PC-9 (cell line): ENCODE results near the gene SLC16A2. TPM values are rescaled to one million over a fixed set of nuclear protein-coding genes. Genes with fewer than 3 reads are reported as not detected.

Experiments
- BruUV-seq: library from RNA; stranded (reverse); fragments of 400-500 nt; replicated peaks from 2 replicates; lab custom pipeline; 2021; lab: Mats Ljungman, UMichigan
- CTCF ChIA-PET: fragments of 300-600 bp; sonication (Branson Sonifier 250); formaldehyde crosslinking; loops from one replicate; lab custom pipeline; 2022; ENCODE audit warnings: antibody characterized with exemption; lab: Charles Lee
- POLR2A ChIA-PET: fragments of 300-600 bp; sonication (Branson Sonifier 250); formaldehyde crosslinking; loops from one replicate; lab custom pipeline; 2022; ENCODE audit warnings: antibody characterized with exemption; ENCODE audit not compliant: unreplicated experiment; lab: Charles Lee
- DNase-seq, 2 experiments: peaks; one replicate each; pipeline versions ENCODE4 v3.0.0 to v3.0.0-alpha.2; 2015 to 2022; ENCODE audit warnings: mixed read lengths in 1 of 2
- H2AFZ ChIP-seq: fragments of 200-600 bp; sonication (generic); 2 replicates; pipeline ENCODE4 v1.8.1; 2017; ENCODE audit warnings: antibody characterized with exemption
- H3F3A ChIP-seq: fragments of 200-600 bp; sonication (generic); 2 replicates; pipeline ENCODE4 v1.8.1; 2017; ENCODE audit warnings: antibody characterized with exemption, mild to moderate bottlenecking, low read depth; ENCODE audit not compliant: insufficient read depth
- H3K27ac ChIP-seq: fragments of 200-600 bp; sonication (generic); 2 replicates; pipeline ENCODE4 v1.6.1; 2016; ENCODE audit warnings: mixed run types
- H3K27me3 ChIP-seq: fragments of 200-600 bp; sonication (generic); 2 replicates; pipeline ENCODE4 v1.6.1; 2016; ENCODE audit warnings: low read depth, mixed run types; ENCODE audit not compliant: insufficient read depth
- H3K36me3 ChIP-seq: fragments of 200-600 bp; sonication (generic); 2 replicates; pipeline ENCODE4 v1.6.1; 2016; ENCODE audit warnings: low read depth, mixed run types
- H3K4me1 ChIP-seq: fragments of 200-600 bp; sonication (generic); replicated peaks from 2 replicates; pipeline ENCODE4 v1.6.1; 2016; ENCODE audit warnings: mixed run types; ENCODE audit not compliant: insufficient read depth
- H3K4me2 ChIP-seq: fragments of 200-600 bp; sonication (generic); 2 replicates; pipeline ENCODE4 v1.6.1; 2017; ENCODE audit warnings: mixed run types
- H3K4me3 ChIP-seq: fragments of 200-600 bp; sonication (generic); 2 replicates; pipeline ENCODE4 v1.6.1; 2016; ENCODE audit warnings: mixed run types
- H3K79me2 ChIP-seq: fragments of 200-600 bp; sonication (generic); 2 replicates; pipeline ENCODE4 v1.6.1; 2017; ENCODE audit warnings: low read depth, mixed run types
- H3K9me2 ChIP-seq: fragments of 200-600 bp; sonication (generic); 2 replicates; pipeline ENCODE4 v1.8.1; 2017; ENCODE audit warnings: mild to moderate bottlenecking; ENCODE audit not compliant: insufficient read depth
- H3K9me3 ChIP-seq: fragments of 200-600 bp; sonication (generic); 2 replicates; pipeline ENCODE4 v1.8.1; 2016; ENCODE audit warnings: low read depth; ENCODE audit not compliant: insufficient read depth
- H4K20me1 ChIP-seq: fragments of 200-600 bp; sonication (generic); 2 replicates; pipeline ENCODE4 v1.8.1; 2017; ENCODE audit not compliant: insufficient read depth
- CTCF ChIP-seq: fragments of 200-600 bp; sonication (generic); conservative IDR thresholded peaks from 2 replicates; pipeline ENCODE4 v1.6.1; 2017; ENCODE audit warnings: mixed run types, antibody characterized with exemption, mild to moderate bottlenecking, moderate library complexity
- EZH2 ChIP-seq: fragments of 200-600 bp; sonication (generic); IDR thresholded peaks from 2 replicates; pipeline ENCODE4 v1.8.0; 2017; ENCODE audit warnings: antibody characterized with exemption, low read depth
- intact Hi-C: fragments of 100-400 bp; cut with micrococcal nuclease; formaldehyde crosslinking; loops from one replicate; pipeline ENCODE4 v1.10.0; 2022; ENCODE audit not compliant: unreplicated experiment
- total RNA-seq: library from RNA; stranded (reverse); gene quantifications from 2 replicates; pipeline ENCODE4 v1.2.3, GENCODE V29; 2021

The SLC16A2 gene
- total RNA-seq, 1 experiment from 2014 or later, result not detected

- Histone ChIP-seq H3K4me1 (no peaks in the 10 kb centered on the region), H3F3A (no peaks in the 10 kb centered on the region), H3K4me3 (no peak overlapping the region), H2AFZ (no peak overlapping the region), H3K79me2 (no peaks in the 10 kb centered on the region), H3K27me3 (no peaks in the 10 kb centered on the region), H3K9me2 (no peaks in the 10 kb centered on the region), H3K9me3 (no peaks in the 10 kb centered on the region), H3K4me2 (no peak overlapping the region), H3K27ac (no peak overlapping the region), H4K20me1 (no peaks in the 10 kb centered on the region), H3K36me3 (no peaks in the 10 kb centered on the region)
- DNase-seq, result no peak
- intact Hi-C loops, result no loop called here
- ChIA-PET POLR2A (no interaction called here), CTCF (no interaction called here)
- BruUV-seq, result no TSS peak
- TF ChIP-seq EZH2 (no peak), CTCF (no peak)
Observed at GRCh38 chrX:74507191-74507590, 85.9 kb downstream of the SLC16A2 start.

- BruUV-seq, result no TSS peak
- Histone ChIP-seq H2AFZ (no peak overlapping the region), H3K36me3 (no peaks in the 10 kb centered on the region), H3K4me3 (no peak overlapping the region), H3K27me3 (no peaks in the 10 kb centered on the region), H3K9me2 (no peaks in the 10 kb centered on the region), H4K20me1 (no peaks in the 10 kb centered on the region), H3F3A (no peaks in the 10 kb centered on the region), H3K4me2 (no peak overlapping the region), H3K27ac (no peak overlapping the region), H3K4me1 (no peaks in the 10 kb centered on the region), H3K79me2 (no peaks in the 10 kb centered on the region), H3K9me3 (no peaks in the 10 kb centered on the region)
- intact Hi-C loops, result no loop called here
- CTCF ChIA-PET, result no interaction called here
- POLR2A ChIA-PET, result no interaction called here
- TF ChIP-seq CTCF (no peak), EZH2 (no peak)
- DNase-seq, result no peak
Observed at GRCh38 chrX:74509989-74510388, 88.7 kb downstream of the SLC16A2 start.

- no peaks in the 10 kb centered on the region for H4K20me1 ChIP-seq
- intact Hi-C loops, result no loop called here
Observed at GRCh38 chrX:74510401-74510800, 89.1 kb downstream of the SLC16A2 start.

More at GRCh38 chrX:74510401-74510800, 89.1 kb downstream of the SLC16A2 start:
- Histone ChIP-seq H3K27me3 (no peaks in the 10 kb centered on the region), H3K4me3 (no peak overlapping the region), H3K9me2 (no peaks in the 10 kb centered on the region), H3K4me2 (no peak overlapping the region), H3K9me3 (no peaks in the 10 kb centered on the region), H3F3A (no peaks in the 10 kb centered on the region), H3K27ac (no peak overlapping the region), H2AFZ (no peak overlapping the region), H3K79me2 (no peaks in the 10 kb centered on the region), H3K4me1 (no peaks in the 10 kb centered on the region), H3K36me3 (no peaks in the 10 kb centered on the region)
- ChIA-PET CTCF (no interaction called here), POLR2A (no interaction called here)
- no peak for DNase-seq
- TF ChIP-seq EZH2, result no peak
- no peak for TF ChIP-seq CTCF
- BruUV-seq, result no TSS peak
